ENCODE data around the gene CHN2.

DNA sequence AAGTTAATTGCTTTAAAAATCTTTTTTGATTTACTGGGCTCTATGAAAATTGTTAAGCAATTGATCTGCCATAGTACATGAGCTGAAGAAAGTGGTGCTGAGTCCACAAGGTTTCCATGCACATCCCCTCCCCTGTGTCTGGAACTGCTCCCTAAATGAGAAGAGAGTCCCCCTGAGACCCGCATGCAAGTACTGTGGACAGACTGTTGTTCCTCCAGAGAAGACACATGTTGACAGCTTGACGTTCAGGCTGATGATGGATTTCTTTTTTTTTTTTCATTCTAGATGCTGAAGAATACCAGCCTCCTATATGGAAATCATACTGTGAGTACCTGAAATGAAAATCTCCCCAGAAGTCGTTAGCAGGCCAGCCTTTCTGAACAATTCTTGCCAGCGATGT lies 159.8 kb downstream of the CHN2 start:
- TF ChIP-seq, protein P1, sequence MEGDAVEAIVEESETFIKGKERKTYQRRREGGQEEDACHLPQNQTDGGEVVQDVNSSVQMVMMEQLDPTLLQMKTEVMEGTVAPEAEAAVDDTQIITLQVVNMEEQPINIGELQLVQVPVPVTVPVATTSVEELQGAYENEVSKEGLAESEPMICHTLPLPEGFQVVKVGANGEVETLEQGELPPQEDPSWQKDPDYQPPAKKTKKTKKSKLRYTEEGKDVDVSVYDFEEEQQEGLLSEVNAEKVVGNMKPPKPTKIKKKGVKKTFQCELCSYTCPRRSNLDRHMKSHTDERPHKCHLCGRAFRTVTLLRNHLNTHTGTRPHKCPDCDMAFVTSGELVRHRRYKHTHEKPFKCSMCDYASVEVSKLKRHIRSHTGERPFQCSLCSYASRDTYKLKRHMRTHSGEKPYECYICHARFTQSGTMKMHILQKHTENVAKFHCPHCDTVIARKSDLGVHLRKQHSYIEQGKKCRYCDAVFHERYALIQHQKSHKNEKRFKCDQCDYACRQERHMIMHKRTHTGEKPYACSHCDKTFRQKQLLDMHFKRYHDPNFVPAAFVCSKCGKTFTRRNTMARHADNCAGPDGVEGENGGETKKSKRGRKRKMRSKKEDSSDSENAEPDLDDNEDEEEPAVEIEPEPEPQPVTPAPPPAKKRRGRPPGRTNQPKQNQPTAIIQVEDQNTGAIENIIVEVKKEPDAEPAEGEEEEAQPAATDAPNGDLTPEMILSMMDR (IDR thresholded peaks at IDR 0.05) = no peak
- TF ChIP-seq EZH2 (IDR thresholded peaks at IDR 0.05; ENCODE audit: borderline replicate concordance, insufficient read depth, low read depth, low read length, poor library complexity, severe bottlenecking) = no peak

Data from B cell (primary cell).